HS-27A (cell line): ENCODE data around the gene DPYSL3.
A peak's percentile ranks its signal among the peaks of the same experiment; 100 is the strongest.
"Not testable (repeated sequence)": the region's sequence is repeated elsewhere in the genome, so short reads cannot be mapped to it uniquely, and the experiment has no call there.

ENCODE experiments used
- DNase-seq: peaks from one replicate; pipeline ENCODE4 v3.0.0-alpha.2; 2012; ENCODE audit warnings: low read depth, missing footprints

The DPYSL3 gene

DNA sequence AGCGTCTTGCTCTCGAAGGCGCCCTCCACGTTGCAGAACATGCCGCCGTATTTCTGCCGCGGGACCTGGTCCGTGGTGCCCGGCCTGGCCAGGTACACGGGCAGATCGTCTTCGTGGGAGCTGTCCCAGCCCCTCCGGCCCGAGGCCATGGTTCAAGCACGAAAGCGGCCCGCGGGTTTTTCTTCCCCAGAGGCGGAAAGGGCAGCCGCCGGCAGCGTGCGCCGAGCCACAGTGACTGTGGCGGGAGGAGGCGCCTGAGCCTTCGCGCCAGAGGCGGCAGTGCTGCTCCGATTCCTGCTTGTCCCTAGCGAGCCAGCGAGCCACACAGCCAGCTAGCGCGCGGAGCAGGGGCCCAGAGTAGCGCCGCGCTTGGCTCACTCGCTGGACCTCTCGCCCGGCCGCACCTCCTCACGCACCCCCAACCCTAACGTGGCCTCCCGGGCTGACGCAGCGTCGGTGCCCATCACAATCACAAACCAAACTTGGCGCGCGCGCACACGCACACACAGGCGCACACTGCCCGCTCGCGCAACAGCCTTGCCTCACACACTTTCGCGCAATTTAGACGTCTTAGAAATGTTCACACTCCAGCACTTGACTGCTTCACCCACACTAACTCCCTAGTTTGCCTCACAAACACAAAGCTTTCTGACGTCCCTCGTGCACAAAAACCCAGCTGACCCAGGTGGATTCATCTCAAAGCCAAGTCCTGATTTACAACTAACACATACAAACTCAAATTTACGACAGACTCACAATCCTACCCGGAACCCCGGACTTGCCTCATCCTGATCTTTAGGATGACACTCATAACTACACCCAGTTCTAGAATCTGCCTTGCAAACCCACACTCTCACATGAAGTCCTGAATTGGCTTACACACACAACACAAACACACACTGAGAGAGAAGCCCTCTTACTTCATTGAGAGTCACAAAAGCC, at the start of gene DPYSL3:
Gene DPYSL3 (minus strand): TSS at position 359 of the 942 bp plus-strand sequence. CDS start 210 bp downstream, at position 149.
- peak; percentile 52 for DNase-seq

DNA sequence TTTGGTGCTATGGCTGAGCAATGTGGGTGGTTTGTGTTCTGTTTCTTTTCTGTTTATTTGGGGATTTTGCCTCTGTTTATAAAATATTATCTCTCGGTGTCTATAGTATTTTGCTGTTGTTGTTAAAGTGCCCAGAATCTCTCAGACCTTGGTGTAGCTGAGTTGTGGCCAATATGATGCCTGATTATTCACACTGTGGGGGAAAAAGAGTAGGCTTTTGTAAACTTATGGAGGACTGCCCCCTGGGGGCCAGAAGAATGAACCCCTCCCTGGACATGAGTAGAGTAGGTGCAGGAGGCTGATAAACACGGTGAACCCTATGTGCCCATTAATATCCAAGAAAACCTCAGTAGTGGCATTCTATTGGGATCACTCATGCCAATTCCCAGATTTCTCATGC, 49.0 kb upstream of the DPYSL3 start:
- DNase-seq, result no peak

- DNase-seq, result no peak
Observed at GRCh38 chr5:147557876-147558745, 48.2 kb upstream of the DPYSL3 start.

- no peak for DNase-seq
Observed at GRCh38 chr5:147555176-147555575, 45.3 kb upstream of the DPYSL3 start.

GRCh38 chr5:147554261-147554817, 44.5 kb upstream of the DPYSL3 start:
- no peak for DNase-seq

GRCh38 chr5:147553817-147554216, 43.9 kb upstream of the DPYSL3 start:
- not testable (repeated sequence) for DNase-seq

DNA sequence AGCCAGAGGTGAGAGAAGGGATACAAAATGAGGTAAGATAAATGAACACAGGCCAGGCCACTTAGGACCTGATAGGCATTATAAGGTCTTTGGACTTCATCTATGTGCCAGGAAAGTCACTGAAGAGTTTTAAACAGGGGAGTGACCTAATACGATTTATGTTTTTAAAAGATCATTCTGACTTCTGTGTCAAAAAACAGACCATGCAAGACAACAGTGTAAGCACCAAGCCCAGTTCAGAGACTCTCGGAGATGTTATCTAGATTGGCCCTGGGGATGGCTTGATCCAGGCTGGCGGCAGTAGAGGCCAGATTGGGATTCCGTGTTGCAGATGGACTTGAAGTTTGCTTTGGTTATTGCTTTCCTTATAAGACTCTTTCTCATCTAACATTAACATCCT, 43.0 kb upstream of the DPYSL3 start:
- no peak for DNase-seq

GRCh38 chr5:147551677-147552076, 41.8 kb upstream of the DPYSL3 start:
- no peak for DNase-seq

DNA sequence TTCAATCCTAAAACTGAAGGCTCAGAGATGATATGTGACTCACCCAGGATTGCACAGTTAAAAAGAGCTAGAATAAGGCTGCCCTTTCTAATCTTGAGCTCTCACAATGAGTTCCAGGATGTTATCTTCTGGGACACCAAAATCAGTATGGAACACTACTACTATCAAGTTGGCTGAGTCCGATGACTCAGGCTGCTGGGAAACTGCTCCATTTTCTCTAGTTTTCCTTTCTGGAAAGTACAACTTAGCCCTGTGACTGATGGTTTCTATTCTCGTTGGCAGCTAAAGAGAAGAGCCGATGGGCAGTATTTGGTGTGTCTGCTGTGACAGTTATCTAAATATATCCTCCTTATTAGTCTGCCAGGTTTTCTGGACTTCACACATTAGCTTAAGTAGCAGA, 37.9 kb upstream of the DPYSL3 start:
- no peak for DNase-seq

- DNase-seq, result no peak
Observed at GRCh38 chr5:147544556-147544955, 34.7 kb upstream of the DPYSL3 start.

GRCh38 chr5:147539053-147539452, 29.2 kb upstream of the DPYSL3 start:
- no peak for DNase-seq

GRCh38 chr5:147538236-147538635, 28.4 kb upstream of the DPYSL3 start:
- DNase-seq, result no peak

DNA sequence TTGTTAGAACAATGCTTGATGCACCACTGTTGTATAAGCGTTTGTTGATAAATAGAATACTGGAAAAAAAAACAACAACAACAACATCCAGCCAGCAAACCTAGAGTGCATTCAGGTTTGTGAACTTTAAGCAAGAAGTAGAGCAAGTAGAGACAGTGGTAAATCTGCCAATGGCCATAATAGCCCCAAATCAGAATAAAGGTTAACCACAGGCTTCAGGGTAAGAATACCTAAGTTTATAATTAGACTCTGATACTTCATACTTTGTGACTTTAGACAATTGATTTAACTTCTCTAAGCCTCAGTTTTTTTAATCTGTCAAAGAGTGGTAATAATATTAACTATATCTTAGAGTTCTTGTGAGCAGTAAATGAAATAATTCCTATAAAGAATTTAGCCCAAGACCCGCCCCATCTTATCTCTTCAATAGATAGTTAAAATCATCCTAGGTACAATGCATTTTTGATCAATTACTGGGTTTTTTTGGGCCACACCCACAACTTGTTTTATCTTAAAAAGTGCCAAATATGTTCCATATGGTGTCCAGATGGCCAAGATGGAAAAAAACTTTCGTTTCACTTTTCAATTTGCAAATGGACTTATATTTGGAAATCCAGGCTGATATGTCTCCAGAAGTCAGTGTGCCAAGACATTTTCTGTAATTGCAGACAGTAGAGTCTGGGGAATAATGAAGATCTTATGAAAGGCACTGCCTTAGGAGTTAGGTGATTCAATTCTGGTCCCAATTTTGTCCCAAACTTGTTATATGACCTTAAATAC, 24.5 kb upstream of the DPYSL3 start:
- DNase-seq, result no peak

GRCh38 chr5:147532156-147532555, 22.3 kb upstream of the DPYSL3 start:
- DNase-seq, result no peak

DNA sequence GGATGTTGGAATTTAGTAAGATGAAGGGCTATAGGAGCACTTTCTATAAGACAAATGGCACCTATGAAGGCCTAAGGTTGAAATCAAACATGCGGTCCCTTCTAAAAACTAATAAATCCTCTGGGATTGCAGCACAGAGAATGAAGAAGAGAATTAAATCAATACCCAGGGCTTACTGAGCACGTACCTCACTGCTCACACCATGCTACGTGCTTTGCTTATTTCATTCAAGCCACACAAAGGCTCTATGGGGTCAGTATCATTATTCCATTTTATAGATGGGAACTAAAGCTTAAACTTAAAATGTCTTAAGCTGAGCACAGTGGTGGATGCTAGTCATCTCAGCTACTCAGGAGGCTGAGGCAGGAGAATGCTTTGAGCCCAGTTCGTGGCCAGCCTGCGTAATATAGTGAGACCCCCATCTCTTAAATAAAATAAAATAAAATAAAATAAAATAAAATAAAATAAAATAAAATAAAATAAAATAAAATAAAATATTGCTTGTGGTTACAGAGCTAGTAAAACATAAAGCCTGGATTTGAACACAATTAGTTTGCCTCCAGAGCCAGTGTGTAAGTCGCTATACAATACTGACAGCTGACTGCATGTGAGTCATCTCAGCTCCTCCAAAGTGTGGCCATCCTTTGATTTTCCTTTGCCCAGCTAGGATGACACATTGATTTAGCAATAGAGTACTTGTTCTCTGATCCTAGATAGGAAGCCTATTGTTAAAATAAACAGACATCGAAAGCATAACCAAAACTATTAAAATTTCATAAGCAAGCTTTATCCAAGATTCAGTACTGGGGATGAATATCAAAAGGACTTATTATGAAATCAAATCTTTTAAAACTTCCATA, 20.9 kb upstream of the DPYSL3 start:
- DNase-seq, result peak; percentile 49

DNA sequence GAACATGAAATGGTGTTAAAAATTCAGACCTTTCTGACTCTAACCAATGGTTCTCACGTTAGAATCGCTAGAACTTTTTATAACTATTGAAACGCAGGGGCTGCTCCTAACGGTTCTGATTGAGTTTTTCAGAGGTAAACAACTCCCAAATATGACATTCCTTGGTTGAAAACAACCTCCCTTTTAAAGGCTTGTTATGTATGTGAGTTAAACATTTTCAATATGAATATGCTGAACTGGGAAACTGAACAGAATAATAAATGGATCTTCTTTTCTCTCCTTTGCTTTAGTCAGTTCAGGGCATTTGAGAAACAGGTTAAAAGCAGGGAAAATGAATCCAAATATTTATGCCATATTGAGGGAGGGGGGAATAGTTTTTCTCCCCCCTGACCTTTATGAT, 13.2 kb upstream of the DPYSL3 start:
- DNase-seq, result no peak

- no peak for DNase-seq
Observed at GRCh38 chr5:147522435-147522834, 12.6 kb upstream of the DPYSL3 start.

- no peak for DNase-seq
Observed at GRCh38 chr5:147520450-147520849, 10.6 kb upstream of the DPYSL3 start.

DNA sequence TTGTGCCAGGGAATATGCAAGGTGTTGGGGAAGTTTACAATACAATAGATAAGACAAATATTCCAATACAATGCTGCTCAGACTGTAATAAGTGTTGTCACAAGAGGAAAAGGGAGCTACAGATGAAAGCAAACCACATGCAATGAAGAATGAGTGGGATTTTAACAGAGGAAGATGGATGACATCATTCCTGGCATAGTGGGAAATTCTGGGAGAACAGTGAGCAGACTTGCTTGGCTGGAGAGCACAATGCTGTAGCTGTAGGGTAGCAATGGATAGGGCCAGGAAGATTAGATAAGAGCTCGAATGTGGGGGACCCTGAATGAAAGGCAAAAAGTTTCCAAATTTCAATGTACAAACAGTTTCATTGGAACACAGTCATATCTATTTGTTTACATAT, 9.5 kb upstream of the DPYSL3 start:
- DNase-seq, result no peak

DNA sequence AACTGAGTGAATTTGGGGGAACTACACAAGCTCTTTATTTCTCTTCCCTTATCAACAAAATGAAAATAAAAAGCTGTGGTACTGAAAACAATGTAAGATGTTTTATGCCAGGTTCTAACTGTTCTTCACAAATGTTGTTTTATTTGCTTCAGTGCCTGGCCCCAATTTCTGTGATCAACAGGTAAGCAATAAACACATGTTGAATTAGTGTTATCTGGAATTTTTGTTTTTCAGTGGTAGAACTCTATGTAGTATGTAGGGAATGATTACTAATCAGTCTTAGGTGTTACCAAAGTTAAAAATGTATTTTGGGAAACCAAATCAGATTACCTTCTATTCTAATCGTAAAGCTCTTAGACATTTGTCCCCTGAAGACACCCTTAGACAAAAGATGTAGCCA, 7.5 kb upstream of the DPYSL3 start:
- DNase-seq, result no peak

DNA sequence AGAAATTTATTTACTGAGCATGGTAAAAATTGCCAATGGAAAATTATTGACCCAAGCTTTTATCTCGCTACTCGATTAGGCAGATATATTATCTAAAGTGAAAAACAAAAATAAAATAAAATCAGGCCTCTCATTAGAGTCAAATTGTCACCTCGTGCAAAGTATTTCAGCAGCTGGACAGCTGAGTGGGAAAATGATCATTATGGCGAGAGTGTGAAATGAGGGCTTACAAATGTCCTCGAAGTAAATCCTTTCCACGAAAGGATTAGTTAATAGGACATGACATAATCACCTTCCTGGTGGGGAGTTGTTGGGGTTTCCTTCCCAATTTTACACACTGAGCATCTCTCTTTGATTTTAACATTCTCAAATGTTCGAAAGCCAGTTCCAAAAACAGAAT, 5.4 kb upstream of the DPYSL3 start:
- DNase-seq, result no peak
